Gastroesophageal sphincter (tissue), 3 donors: ENCODE results near the gene B3GAT1.

Experiments used
- EP300 ChIP-seq: sonication (generic); formaldehyde crosslinking; IDR thresholded peaks from one replicate; pipeline ENCODE4 v1.6.1; 2017; ENCODE audit warnings: antibody characterized with exemption, mild to moderate bottlenecking
- POLR2A ChIP-seq, 2 donors: fragments of 450-650 bp; IDR thresholded peaks; one replicate each; pipeline ENCODE4 v1.6.1; 2017; ENCODE audit warnings: antibody characterized with exemption in 2 of 2, mild to moderate bottlenecking in 2 of 2, moderate library complexity in 1 of 2
- POLR2AphosphoS5 ChIP-seq: sonication (generic); formaldehyde crosslinking; IDR thresholded peaks from one replicate; pipeline ENCODE4 v1.6.1; 2017; ENCODE audit warnings: antibody characterized with exemption
- TF ChIP-seq, protein P1 (sequence below), 4 experiments: fragments of 200-600 bp in 2 of 4; fragments of 450-650 bp in 2 of 4; sonication (generic) in 1 of 4; IDR thresholded peaks; one replicate each; pipeline ENCODE4 v1.5.1; 2017 to 2019; ENCODE audit warnings: antibody characterized with exemption in 4 of 4, mild to moderate bottlenecking in 2 of 4, moderate library complexity in 2 of 4

GRCh38 chr11:134404575-134405341 is 7.3 kb downstream of the B3GAT1 start:
- TF ChIP-seq POLR2A (IDR thresholded peaks at IDR 0.05) (no peak), POLR2AphosphoS5 (no peak), EP300 (no peak)
- TF ChIP-seq, protein P1, sequence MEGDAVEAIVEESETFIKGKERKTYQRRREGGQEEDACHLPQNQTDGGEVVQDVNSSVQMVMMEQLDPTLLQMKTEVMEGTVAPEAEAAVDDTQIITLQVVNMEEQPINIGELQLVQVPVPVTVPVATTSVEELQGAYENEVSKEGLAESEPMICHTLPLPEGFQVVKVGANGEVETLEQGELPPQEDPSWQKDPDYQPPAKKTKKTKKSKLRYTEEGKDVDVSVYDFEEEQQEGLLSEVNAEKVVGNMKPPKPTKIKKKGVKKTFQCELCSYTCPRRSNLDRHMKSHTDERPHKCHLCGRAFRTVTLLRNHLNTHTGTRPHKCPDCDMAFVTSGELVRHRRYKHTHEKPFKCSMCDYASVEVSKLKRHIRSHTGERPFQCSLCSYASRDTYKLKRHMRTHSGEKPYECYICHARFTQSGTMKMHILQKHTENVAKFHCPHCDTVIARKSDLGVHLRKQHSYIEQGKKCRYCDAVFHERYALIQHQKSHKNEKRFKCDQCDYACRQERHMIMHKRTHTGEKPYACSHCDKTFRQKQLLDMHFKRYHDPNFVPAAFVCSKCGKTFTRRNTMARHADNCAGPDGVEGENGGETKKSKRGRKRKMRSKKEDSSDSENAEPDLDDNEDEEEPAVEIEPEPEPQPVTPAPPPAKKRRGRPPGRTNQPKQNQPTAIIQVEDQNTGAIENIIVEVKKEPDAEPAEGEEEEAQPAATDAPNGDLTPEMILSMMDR (IDR thresholded peaks at IDR 0.05) = no peak
